ENCODE results near the gene PPL.

Gene PPL

DNA sequence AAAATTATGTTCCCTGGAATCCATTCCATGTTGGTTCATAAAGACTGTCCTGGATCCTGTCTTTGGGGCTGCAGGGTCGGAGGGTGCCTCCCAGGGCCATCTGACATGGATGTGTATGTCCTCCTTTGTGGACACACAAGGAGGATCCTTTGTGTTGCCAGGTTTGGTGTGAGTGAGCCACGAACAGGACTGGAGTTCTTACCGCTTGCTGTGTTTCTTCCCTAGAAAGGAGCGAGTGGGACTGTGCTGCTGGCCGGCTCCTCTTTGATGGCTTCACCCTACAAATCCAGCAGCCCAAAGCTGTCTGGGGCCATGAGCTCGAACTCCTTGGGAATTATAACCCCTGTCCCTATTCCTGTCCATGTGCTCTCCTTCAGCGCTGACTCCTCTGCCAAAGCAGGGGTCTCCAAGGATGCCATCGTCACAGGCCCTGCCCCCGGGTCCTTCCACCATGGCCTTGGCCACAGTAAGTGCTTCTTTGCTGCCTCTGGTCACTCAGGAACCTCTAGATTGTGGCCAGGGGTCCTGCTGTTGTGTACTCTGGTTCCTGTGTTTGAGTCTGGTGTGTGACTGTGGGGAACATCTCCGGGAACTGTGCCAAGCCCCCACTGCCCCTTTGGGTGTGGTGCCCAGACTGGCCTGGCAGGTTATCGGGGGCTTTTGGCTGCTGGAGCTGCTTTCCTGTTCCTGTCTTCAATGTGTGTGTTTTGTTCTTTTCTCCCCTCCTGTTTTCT is 60.1 kb downstream of the PPL start:
- Histone ChIP-seq H3K9me3 (ENCODE audit: low read length) (no peaks in the 10 kb centered on the region), H3K27me3 (ENCODE audit: insufficient read depth, low read length) (no peaks in the 10 kb centered on the region), H3K27ac (ENCODE audit: low read depth, low read length, poor library complexity, severe bottlenecking) (no peak overlapping the region), H3F3A (ENCODE audit: insufficient read depth, low read length) (no peaks in the 10 kb centered on the region), H3K4me3 (ENCODE audit: low read depth, low read length, poor library complexity, severe bottlenecking) (no peak overlapping the region), H3K79me2 (ENCODE audit: insufficient read depth, low read length) (no peaks in the 10 kb centered on the region), H3K36me3 (ENCODE audit: insufficient read depth, low read length) (peaks cover 91% of the 10 kb centered on the region), H3K9ac (ENCODE audit: low read length) (no peak overlapping the region), H3K4me1 (ENCODE audit: insufficient read depth, low read length, severe bottlenecking) (no peaks in the 10 kb centered on the region), H4K20me1 (ENCODE audit: insufficient read depth, low read length) (no peaks in the 10 kb centered on the region), H2AFZ (ENCODE audit: low read length) (no peak overlapping the region), H3K4me2 (ENCODE audit: low read length) (no peak overlapping the region), H3K9me2 (ENCODE audit: low read depth, low read length) (no peaks in the 10 kb centered on the region)
- TF ChIP-seq EZH2 (IDR thresholded peaks at IDR 0.05; ENCODE audit: borderline replicate concordance, low read length): no peak
- TF ChIP-seq, protein P1, sequence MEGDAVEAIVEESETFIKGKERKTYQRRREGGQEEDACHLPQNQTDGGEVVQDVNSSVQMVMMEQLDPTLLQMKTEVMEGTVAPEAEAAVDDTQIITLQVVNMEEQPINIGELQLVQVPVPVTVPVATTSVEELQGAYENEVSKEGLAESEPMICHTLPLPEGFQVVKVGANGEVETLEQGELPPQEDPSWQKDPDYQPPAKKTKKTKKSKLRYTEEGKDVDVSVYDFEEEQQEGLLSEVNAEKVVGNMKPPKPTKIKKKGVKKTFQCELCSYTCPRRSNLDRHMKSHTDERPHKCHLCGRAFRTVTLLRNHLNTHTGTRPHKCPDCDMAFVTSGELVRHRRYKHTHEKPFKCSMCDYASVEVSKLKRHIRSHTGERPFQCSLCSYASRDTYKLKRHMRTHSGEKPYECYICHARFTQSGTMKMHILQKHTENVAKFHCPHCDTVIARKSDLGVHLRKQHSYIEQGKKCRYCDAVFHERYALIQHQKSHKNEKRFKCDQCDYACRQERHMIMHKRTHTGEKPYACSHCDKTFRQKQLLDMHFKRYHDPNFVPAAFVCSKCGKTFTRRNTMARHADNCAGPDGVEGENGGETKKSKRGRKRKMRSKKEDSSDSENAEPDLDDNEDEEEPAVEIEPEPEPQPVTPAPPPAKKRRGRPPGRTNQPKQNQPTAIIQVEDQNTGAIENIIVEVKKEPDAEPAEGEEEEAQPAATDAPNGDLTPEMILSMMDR (IDR thresholded peaks at IDR 0.05; ENCODE audit: low read length): no peak

DNA sequence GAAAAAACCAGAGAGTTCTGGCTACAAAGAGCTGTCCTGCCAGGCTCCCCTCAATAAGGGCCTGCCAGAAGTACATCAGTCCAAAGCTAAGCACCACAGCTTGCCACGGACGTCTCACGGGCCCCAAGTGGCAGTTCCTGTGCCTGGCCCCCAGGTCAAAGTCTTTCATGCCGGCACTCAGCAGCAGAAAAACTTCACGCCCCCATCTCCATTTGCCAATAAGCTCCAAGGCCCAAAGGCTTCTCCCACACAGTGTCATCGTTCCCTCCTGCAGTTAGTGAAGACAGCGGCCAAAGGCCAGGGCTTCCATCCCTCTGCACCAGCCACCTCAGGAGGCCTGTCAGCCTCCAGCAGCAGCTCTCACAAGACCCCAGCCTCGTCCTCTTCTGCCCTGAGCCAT is 62.3 kb downstream of the PPL start:
- Histone ChIP-seq H3F3A (ENCODE audit: insufficient read depth, low read length) (no peaks in the 10 kb centered on the region), H3K9me2 (ENCODE audit: low read depth, low read length) (no peaks in the 10 kb centered on the region), H3K4me1 (ENCODE audit: insufficient read depth, low read length, severe bottlenecking) (no peaks in the 10 kb centered on the region), H3K36me3 (ENCODE audit: insufficient read depth, low read length) (peaks cover 90% of the 10 kb centered on the region), H3K4me2 (ENCODE audit: low read length) (no peak overlapping the region), H3K79me2 (ENCODE audit: insufficient read depth, low read length) (no peaks in the 10 kb centered on the region), H3K9ac (ENCODE audit: low read length) (no peak overlapping the region), H3K4me3 (ENCODE audit: low read depth, low read length, poor library complexity, severe bottlenecking) (no peak overlapping the region), H3K9me3 (ENCODE audit: low read length) (no peaks in the 10 kb centered on the region), H2AFZ (ENCODE audit: low read length) (no peak overlapping the region), H3K27me3 (ENCODE audit: insufficient read depth, low read length) (no peaks in the 10 kb centered on the region), H3K27ac (ENCODE audit: low read depth, low read length, poor library complexity, severe bottlenecking) (no peak overlapping the region), H4K20me1 (ENCODE audit: insufficient read depth, low read length) (no peaks in the 10 kb centered on the region)
- TF ChIP-seq EZH2 (IDR thresholded peaks at IDR 0.05; ENCODE audit: borderline replicate concordance, low read length): no peak
- TF ChIP-seq, protein P1 (IDR thresholded peaks at IDR 0.05; ENCODE audit: low read length): no peak

DNA sequence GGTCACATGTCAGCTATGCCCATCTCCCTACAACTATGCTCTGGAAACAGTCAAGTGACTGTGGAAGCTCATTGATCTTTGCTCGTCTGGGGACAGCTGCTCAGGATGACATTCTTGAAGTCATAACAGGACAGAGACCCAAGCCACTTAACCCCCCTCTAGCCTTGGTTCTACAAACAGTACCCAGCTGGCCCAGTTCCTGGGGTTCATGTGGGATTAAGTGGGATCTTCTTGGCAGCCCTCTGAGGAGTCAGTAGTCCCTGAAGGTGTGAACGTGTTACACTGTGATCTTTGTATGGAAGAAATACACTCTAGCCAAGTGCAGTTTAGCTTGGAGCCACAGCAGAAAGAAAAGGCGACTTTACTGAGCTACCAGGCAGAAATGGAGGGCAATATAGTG is 63.9 kb downstream of the PPL start:
- Histone ChIP-seq H3K27me3 (ENCODE audit: insufficient read depth, low read length) (no peaks in the 10 kb centered on the region), H3K9me3 (ENCODE audit: low read length) (no peaks in the 10 kb centered on the region), H4K20me1 (ENCODE audit: insufficient read depth, low read length) (no peaks in the 10 kb centered on the region), H3F3A (ENCODE audit: insufficient read depth, low read length) (no peaks in the 10 kb centered on the region), H3K27ac (ENCODE audit: low read depth, low read length, poor library complexity, severe bottlenecking) (no peak overlapping the region), H2AFZ (ENCODE audit: low read length) (no peak overlapping the region), H3K79me2 (ENCODE audit: insufficient read depth, low read length) (no peaks in the 10 kb centered on the region), H3K4me1 (ENCODE audit: insufficient read depth, low read length, severe bottlenecking) (no peaks in the 10 kb centered on the region), H3K9ac (ENCODE audit: low read length) (no peak overlapping the region), H3K4me3 (ENCODE audit: low read depth, low read length, poor library complexity, severe bottlenecking) (no peak overlapping the region), H3K4me2 (ENCODE audit: low read length) (no peak overlapping the region), H3K9me2 (ENCODE audit: low read depth, low read length) (no peaks in the 10 kb centered on the region), H3K36me3 (ENCODE audit: insufficient read depth, low read length) (peaks cover 90% of the 10 kb centered on the region)
- no peak for TF ChIP-seq EZH2 (IDR thresholded peaks at IDR 0.05; ENCODE audit: borderline replicate concordance, low read length)
- TF ChIP-seq, protein P1 (IDR thresholded peaks at IDR 0.05; ENCODE audit: low read length): no peak

Measured in OCI-LY1 (cell line).